HepG2 (cell line): ENCODE measurements around the gene NDFIP2. TPM values are rescaled to one million over a fixed set of nuclear protein-coding genes. Genes with fewer than 3 reads are reported as not detected.

Experiments
- ATAC-seq: fragments of 200-7000 bp; cut with Tn5 transposase; 3 replicates; pipeline ENCODE4 v1.9.1; 2020; ENCODE audit warnings: mild to moderate bottlenecking, moderate library complexity
- BruUV-seq: library from RNA; stranded (reverse); fragments of 400-500 nt; replicated peaks from 2 replicates; lab custom pipeline; 2021; lab: Mats Ljungman, UMichigan
- CTCF ChIA-PET: fragments of 300-600 bp; formaldehyde crosslinking; extraction: SDS; loops from one replicate; lab custom pipeline; 2021; ENCODE audit warnings: low total read pairs, inconsistent platforms, low intra/inter-chr PET ratio; lab: Yijun Ruan, JAX
- POLR2A ChIA-PET: fragments of 350-600 bp; sonication (Branson Sonifier 250); formaldehyde crosslinking; loops from one replicate; lab custom pipeline; 2020; ENCODE audit warnings: antibody characterized with exemption, inconsistent platforms; lab: Yijun Ruan, JAX
- DNase-seq: peaks from one replicate; pipeline ENCODE4 v3.0.0-alpha.2; 2015; ENCODE audit warnings: low spot score
- FAIRE-seq: peaks from 3 replicates; lab custom pipeline; 2011; peaks lifted over from hg19 to GRCh38; lab: Jason Lieb, UNC
- H2AFZ ChIP-seq: one replicate; pipeline ENCODE4 v1.6.1; 2011; ENCODE audit warnings: low read length, inconsistent platforms
- H3K27ac ChIP-seq: fragments of 300-600 bp; 3 replicates; pipeline ENCODE4 v1.8.0; 2011; ENCODE audit warnings: mixed run types, mild to moderate bottlenecking, mixed read lengths, low read length, inconsistent platforms; ENCODE audit not compliant: insufficient read depth; ENCODE audit errors: extremely low read length
- H3K27me3 ChIP-seq, 2 experiments: fragments of 200-600 bp in 1 of 2; 2 replicates in 1 of 2; 3 replicates in 1 of 2; pipeline versions ENCODE4 v1.6.0 to v1.8.0; 2011; ENCODE audit warnings: low read length in 2 of 2, mild to moderate bottlenecking in 2 of 2, moderate library complexity in 2 of 2, inconsistent platforms in 1 of 2; ENCODE audit not compliant: insufficient read depth in 2 of 2, control insufficient read depth in 1 of 2
- H3K36me3 ChIP-seq, 2 experiments: fragments of 200-600 bp in 1 of 2; replicated peaks in 1 of 2; 2 replicates in 1 of 2; 3 replicates in 1 of 2; pipeline versions ENCODE4 v1.5.1 to v1.8.0; 2011; ENCODE audit warnings: low read length in 2 of 2, inconsistent platforms in 1 of 2; ENCODE audit not compliant: insufficient read depth in 2 of 2, control insufficient read depth in 1 of 2
- H3K4me1 ChIP-seq: 2 replicates; pipeline ENCODE4 v1.5.1; 2012; ENCODE audit warnings: low read length, inconsistent platforms; ENCODE audit not compliant: insufficient read depth
- H3K4me2 ChIP-seq: 2 replicates; pipeline ENCODE4 v1.6.0; 2011; ENCODE audit warnings: low read depth, low read length, inconsistent platforms
- H3K4me3 ChIP-seq, 3 experiments: fragments of 200-600 bp in 1 of 3; sonication (generic), shearing (Covaris generic) in 1 of 3; replicated peaks in 1 of 3; 2 replicates each; pipeline ENCODE4 v1.5.1; 2011 to 2016; ENCODE audit warnings: low read length in 3 of 3, inconsistent platforms in 2 of 3, low read depth in 2 of 3, mild to moderate bottlenecking in 2 of 3, control low read depth in 1 of 3, mixed read lengths in 1 of 3; ENCODE audit not compliant: insufficient read depth in 1 of 3
- H3K79me2 ChIP-seq: one replicate; pipeline ENCODE4 v1.6.1; 2011; ENCODE audit warnings: low read length, inconsistent platforms; ENCODE audit not compliant: insufficient read depth
- H3K9ac ChIP-seq: 2 replicates; pipeline ENCODE4 v1.6.0; 2011; ENCODE audit warnings: mild to moderate bottlenecking, low read depth, low read length, inconsistent platforms; ENCODE audit not compliant: insufficient read depth
- H3K9me3 ChIP-seq: 2 replicates; pipeline ENCODE4 v1.5.1; 2012; ENCODE audit warnings: mild to moderate bottlenecking, low read length
- H4K20me1 ChIP-seq: 2 replicates; pipeline ENCODE4 v1.6.0; 2011; ENCODE audit warnings: inconsistent platforms, mild to moderate bottlenecking, low read length, moderate library complexity; ENCODE audit not compliant: insufficient read depth
- ARNT2 ChIP-seq: sonication (generic); formaldehyde crosslinking; IDR thresholded peaks from 2 replicates; pipeline ENCODE4 v1.8.0; 2022; ENCODE audit warnings: mild to moderate bottlenecking, low read depth, missing genetic modification reagents, moderate library complexity
- GMEB1 ChIP-seq: sonication (generic); formaldehyde crosslinking; IDR thresholded peaks from 2 replicates; pipeline ENCODE4 v1.5.1; 2020; ENCODE audit warnings: missing genetic modification reagents, mild to moderate bottlenecking, borderline replicate concordance
- IRF9 ChIP-seq: sonication (generic); formaldehyde crosslinking; IDR thresholded peaks from 2 replicates; pipeline ENCODE4 v1.8.0; 2022; ENCODE audit warnings: missing genetic modification reagents, mild to moderate bottlenecking, borderline replicate concordance
- ISX ChIP-seq: sonication (generic); formaldehyde crosslinking; conservative IDR thresholded peaks from 2 replicates; pipeline ENCODE4 v1.5.0; 2020; ENCODE audit warnings: missing genetic modification reagents
- PCBP2 ChIP-seq: fragments of 200-400 bp; formaldehyde crosslinking; optimal IDR thresholded peaks from 2 replicates; pipeline ENCODE3; 2018; ENCODE audit warnings: low read length, low read depth; ENCODE audit not compliant: poor library complexity, severe bottlenecking
- TCF7 ChIP-seq: sonication (generic); IDR thresholded peaks from 2 replicates; pipeline ENCODE4 v1.6.1; 2016; ENCODE audit warnings: antibody characterized with exemption, low read depth
- ZBTB1 ChIP-seq: sonication (generic); formaldehyde crosslinking; IDR thresholded peaks from 2 replicates; pipeline ENCODE4 v1.4.0; 2020; ENCODE audit warnings: missing genetic modification reagents, borderline replicate concordance
- ZFP36L2 ChIP-seq: sonication (generic); formaldehyde crosslinking; IDR thresholded peaks from 2 replicates; pipeline ENCODE4 v1.4.0; 2020; ENCODE audit warnings: missing genetic modification reagents
- ZFYVE20 ChIP-seq: sonication (generic); formaldehyde crosslinking; IDR thresholded peaks from 2 replicates; pipeline ENCODE4 v1.8.0; 2023; ENCODE audit warnings: low read depth, mild to moderate bottlenecking, moderate library complexity, missing genetic modification reagents, borderline replicate concordance
- ZNF709 ChIP-seq: sonication (generic); formaldehyde crosslinking; IDR thresholded peaks from 2 replicates; pipeline ENCODE4 v1.5.0; 2020; ENCODE audit warnings: mild to moderate bottlenecking, missing genetic modification reagents
- ZNF784 ChIP-seq: sonication (generic); formaldehyde crosslinking; IDR thresholded peaks from 2 replicates; pipeline ENCODE4 v1.5.1; 2020; ENCODE audit warnings: missing genetic modification reagents, mild to moderate bottlenecking, borderline replicate concordance
- WGBS: methylation state at CpG from one replicate; pipeline ENCODE4 v1.1.6; 2017; ENCODE audit warnings: low lambda C conversion rate; 5-methylcytosine and 5-hydroxymethylcytosine counted together
- in situ Hi-C: cut with HindIII; loops from 2 replicates; pipeline ENCODE4 v1.10.0; 2017; ENCODE audit warnings: low pct_unique_long_range_greater_than_20kb; ENCODE audit not compliant: extremely low pct_ligation_motif_present
- intact Hi-C: fragments of 100-400 bp; cut with micrococcal nuclease; formaldehyde crosslinking; loops from one replicate; pipeline ENCODE4 v1.10.0; 2022; ENCODE audit not compliant: unreplicated experiment
- polyA plus RNA-seq, 8 experiments: library from polyadenylated mRNA; depleted of rRNA in 3 of 8; stranded (reverse) in 7 of 8; unstranded in 1 of 8; fragments of >200 nt; fragmentation: Illumina TruSeq in 4 of 8; extraction: Trizol in 4 of 8; gene quantifications; 2 replicates each; pipeline versions ENCODE4 v1.2.1 to v1.2.3, GENCODE V29; 2011 to 2016; ENCODE audit warnings: low read depth in 4 of 8, missing spikeins in 1 of 8, mixed read lengths in 1 of 8; ENCODE audit not compliant: insufficient read depth in 1 of 8
- total RNA-seq, 5 experiments: library from RNA; depleted of rRNA; stranded (reverse); fragments of >200 nt; fragmentation: Illumina TruSeq; extraction: Trizol; gene quantifications; 2 replicates each; pipeline ENCODE4 v1.2.3, GENCODE V29; 2016; ENCODE audit warnings: low read depth in 1 of 5
- TF ChIP-seq, protein P1 (sequence below): sonication (generic); formaldehyde crosslinking; IDR thresholded peaks from 2 replicates; pipeline ENCODE4 v1.4.0; 2020; ENCODE audit warnings: missing genetic modification reagents

The NDFIP2 gene
- total and polyA plus RNA-seq, 2 of the 13 experiments (the other 11 are each of a cell fraction or from before 2014, with no cell fraction given) = 23.2 to 32.0 TPM

DNA sequence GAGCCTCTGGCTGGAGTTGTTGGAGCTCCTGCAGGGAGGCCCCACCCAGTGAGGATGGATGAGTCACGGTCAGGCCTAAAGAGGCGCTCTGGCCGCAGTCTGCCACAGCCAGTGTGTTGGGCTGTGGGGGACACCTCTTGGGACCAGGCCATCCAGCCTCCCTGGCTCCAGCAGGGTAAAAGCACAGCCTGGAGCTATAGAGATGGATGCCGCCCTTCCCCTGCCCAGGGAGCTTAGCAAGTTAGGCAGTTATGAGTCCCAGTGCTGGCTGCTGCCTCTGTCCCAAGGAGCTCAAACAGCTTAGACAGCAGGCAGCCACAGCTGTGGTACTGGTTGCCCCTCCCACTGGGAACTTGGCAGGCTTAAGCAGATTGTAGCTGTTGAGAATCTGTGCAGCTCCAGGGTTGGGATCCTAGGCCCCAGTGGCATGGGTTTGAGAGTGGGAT lies 100.9 kb downstream of the NDFIP2 start (continued):
- no peak for TF ChIP-seq IRF9 (CRISPR knock-in tag)
- TF ChIP-seq, protein P1, sequence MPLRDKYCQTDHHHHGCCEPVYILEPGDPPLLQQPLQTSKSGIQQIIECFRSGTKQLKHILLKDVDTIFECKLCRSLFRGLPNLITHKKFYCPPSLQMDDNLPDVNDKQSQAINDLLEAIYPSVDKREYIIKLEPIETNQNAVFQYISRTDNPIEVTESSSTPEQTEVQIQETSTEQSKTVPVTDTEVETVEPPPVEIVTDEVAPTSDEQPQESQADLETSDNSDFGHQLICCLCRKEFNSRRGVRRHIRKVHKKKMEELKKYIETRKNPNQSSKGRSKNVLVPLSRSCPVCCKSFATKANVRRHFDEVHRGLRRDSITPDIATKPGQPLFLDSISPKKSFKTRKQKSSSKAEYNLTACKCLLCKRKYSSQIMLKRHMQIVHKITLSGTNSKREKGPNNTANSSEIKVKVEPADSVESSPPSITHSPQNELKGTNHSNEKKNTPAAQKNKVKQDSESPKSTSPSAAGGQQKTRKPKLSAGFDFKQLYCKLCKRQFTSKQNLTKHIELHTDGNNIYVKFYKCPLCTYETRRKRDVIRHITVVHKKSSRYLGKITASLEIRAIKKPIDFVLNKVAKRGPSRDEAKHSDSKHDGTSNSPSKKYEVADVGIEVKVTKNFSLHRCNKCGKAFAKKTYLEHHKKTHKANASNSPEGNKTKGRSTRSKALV (CRISPR knock-in tag) = no peak
- TF ChIP-seq ISX (CRISPR knock-in tag) = no peak
- no peak for TF ChIP-seq ARNT2 (CRISPR knock-in tag)
- no peak for TF ChIP-seq TCF7
- TF ChIP-seq PCBP2 = no peak
- no peak for TF ChIP-seq ZFP36L2 (CRISPR knock-in tag)
- TF ChIP-seq, all 625 proteins: peak for 0

GRCh38 chr13:79582896-79583295 lies 101.9 kb downstream of the NDFIP2 start:
- no peak for DNase-seq
- Histone ChIP-seq H3K9me3 (no peaks in the 10 kb centered on the region; the same call in 1 of the 2 replicates), H3K4me2 (no peak overlapping the region), H3K4me1 (no peaks in the 10 kb centered on the region), H3K36me3 (no peaks in the 10 kb centered on the region), H3K4me3 (no peak overlapping the region), H2AFZ (no peak overlapping the region), H3K27ac (no peak overlapping the region), H3K27me3 (no peaks in the 10 kb centered on the region), H3K79me2 (no peaks in the 10 kb centered on the region), H4K20me1 (no peaks in the 10 kb centered on the region), H3K9ac (no peak overlapping the region)
- ATAC-seq = no peak
- BruUV-seq = no TSS peak
- TF ChIP-seq ZFYVE20 (CRISPR knock-in tag) = no peak
- TF ChIP-seq ZBTB1 = no peak
- TF ChIP-seq GMEB1 (CRISPR knock-in tag) = no peak
- TF ChIP-seq ZNF709 (CRISPR knock-in tag) = no peak
- TF ChIP-seq ZNF784 (CRISPR knock-in tag) = no peak
- ChIA-PET CTCF (no interaction called here), POLR2A (no interaction called here)
- WGBS = 0% methylated on average over 1 of the region's 1 CpG
- in situ Hi-C loops = no loop called here
- FAIRE-seq = no peak
- intact Hi-C loops = no loop called here
